Inferior parietal cortex (tissue), 1 donor: ENCODE measurements around the gene SLC38A1.
"Not testable (repeated sequence)": the region's sequence is repeated elsewhere in the genome, so short reads cannot be mapped to it uniquely, and the experiment has no call there.

Source experiments
- DNase-seq: peaks from one replicate; pipeline ENCODE4 v3.0.0-alpha.2; 2016; ENCODE audit errors: extremely low spot score

Gene SLC38A1

GRCh38 chr12:46165191-46165590, 103.7 kb downstream of the SLC38A1 start:
- no peak for DNase-seq

GRCh38 chr12:46164186-46164761, 104.6 kb downstream of the SLC38A1 start:
- DNase-seq, result no peak

- DNase-seq, result not testable (repeated sequence)
Observed at GRCh38 chr12:46162549-46163076, 106.2 kb downstream of the SLC38A1 start.

- DNase-seq, result no peak
Observed at GRCh38 chr12:46160981-46161690, 107.7 kb downstream of the SLC38A1 start.

- no peak for DNase-seq
Observed at GRCh38 chr12:46160101-46160980, 108.5 kb downstream of the SLC38A1 start.

GRCh38 chr12:46159309-46159901, 109.4 kb downstream of the SLC38A1 start:
- DNase-seq, result no peak

- no peak for DNase-seq
Observed at GRCh38 chr12:46158501-46158900, 110.3 kb downstream of the SLC38A1 start.

- no peak for DNase-seq
Observed at GRCh38 chr12:46154221-46154985, 114.4 kb downstream of the SLC38A1 start.

- peak; percentile 32 for DNase-seq
Observed at GRCh38 chr12:46153268-46153872, 115.5 kb downstream of the SLC38A1 start.

- DNase-seq, result peak; percentile 72
Observed at GRCh38 chr12:46152456-46152855, 116.4 kb downstream of the SLC38A1 start.

- DNase-seq, result no peak
Observed at GRCh38 chr12:46150735-46151134, 118.1 kb downstream of the SLC38A1 start.

- DNase-seq, result no peak
Observed at GRCh38 chr12:46149905-46150304, 118.9 kb downstream of the SLC38A1 start.

- no peak for DNase-seq
Observed at GRCh38 chr12:46149079-46149464, 119.8 kb downstream of the SLC38A1 start.

- no peak for DNase-seq
Observed at GRCh38 chr12:46148327-46149078, 120.3 kb downstream of the SLC38A1 start.

- DNase-seq, result no peak
Observed at GRCh38 chr12:46147144-46147543, 121.7 kb downstream of the SLC38A1 start.

GRCh38 chr12:46145881-46146280, 123.0 kb downstream of the SLC38A1 start:
- DNase-seq, result no peak

- no peak for DNase-seq
Observed at GRCh38 chr12:46144433-46144832, 124.4 kb downstream of the SLC38A1 start.

- DNase-seq, result no peak
Observed at GRCh38 chr12:46136249-46136648, 132.6 kb downstream of the SLC38A1 start.

- DNase-seq, result no peak
Observed at GRCh38 chr12:46135750-46136149, 133.1 kb downstream of the SLC38A1 start.

- DNase-seq, result no peak
Observed at GRCh38 chr12:46134852-46135251, 134.0 kb downstream of the SLC38A1 start.
